Lower leg skin (tissue), 4 donors: ENCODE results near the gene LBHD2. TPM values are rescaled to one million over a fixed set of nuclear protein-coding genes. Genes with fewer than 3 reads are reported as not detected.

Experiments used
- DNase-seq, 2 donors: peaks; one replicate each; pipeline ENCODE4 v3.0.0-alpha.2; 2019; ENCODE audit warnings: low spot score in 2 of 2
- H3K4me3 ChIP-seq: fragments of 200-600 bp; sonication (generic); 2 replicates; pipeline ENCODE4 v1.5.1; 2017; ENCODE audit warnings: mild to moderate bottlenecking, low read depth; ENCODE audit not compliant: poor library complexity, severe bottlenecking
- CTCF ChIP-seq, 3 donors: fragments of 450-650 bp; IDR thresholded peaks; one replicate each; pipeline ENCODE4 v1.5.1; 2016; ENCODE audit warnings: antibody characterized with exemption in 3 of 3, mild to moderate bottlenecking in 3 of 3, moderate library complexity in 2 of 3
- POLR2A ChIP-seq, 2 donors: fragments of 450-650 bp; IDR thresholded peaks; one replicate each; pipeline ENCODE4 v1.6.1; 2016 to 2017; ENCODE audit warnings: antibody characterized with exemption in 2 of 2, mild to moderate bottlenecking in 1 of 2, moderate library complexity in 1 of 2
- WGBS, 2 donors: methylation state at CpG; one replicate each; pipeline ENCODE4 v1.1.5; 2018; 5-methylcytosine and 5-hydroxymethylcytosine counted together
- intact Hi-C: fragments of 100-400 bp; cut with DNase I; formaldehyde crosslinking; loops from one replicate; pipeline ENCODE4 v1.15.0; 2023; ENCODE audit warnings: low total_unique reads
- total RNA-seq, 4 donors: library from RNA; depleted of rRNA; stranded (reverse); fragments of >200 nt; gene quantifications; one replicate each; pipeline ENCODE4 v1.1.0, GENCODE V29; 2016

The LBHD2 gene
- total RNA-seq, 4 donors from 2014 or later: not detected

DNA sequence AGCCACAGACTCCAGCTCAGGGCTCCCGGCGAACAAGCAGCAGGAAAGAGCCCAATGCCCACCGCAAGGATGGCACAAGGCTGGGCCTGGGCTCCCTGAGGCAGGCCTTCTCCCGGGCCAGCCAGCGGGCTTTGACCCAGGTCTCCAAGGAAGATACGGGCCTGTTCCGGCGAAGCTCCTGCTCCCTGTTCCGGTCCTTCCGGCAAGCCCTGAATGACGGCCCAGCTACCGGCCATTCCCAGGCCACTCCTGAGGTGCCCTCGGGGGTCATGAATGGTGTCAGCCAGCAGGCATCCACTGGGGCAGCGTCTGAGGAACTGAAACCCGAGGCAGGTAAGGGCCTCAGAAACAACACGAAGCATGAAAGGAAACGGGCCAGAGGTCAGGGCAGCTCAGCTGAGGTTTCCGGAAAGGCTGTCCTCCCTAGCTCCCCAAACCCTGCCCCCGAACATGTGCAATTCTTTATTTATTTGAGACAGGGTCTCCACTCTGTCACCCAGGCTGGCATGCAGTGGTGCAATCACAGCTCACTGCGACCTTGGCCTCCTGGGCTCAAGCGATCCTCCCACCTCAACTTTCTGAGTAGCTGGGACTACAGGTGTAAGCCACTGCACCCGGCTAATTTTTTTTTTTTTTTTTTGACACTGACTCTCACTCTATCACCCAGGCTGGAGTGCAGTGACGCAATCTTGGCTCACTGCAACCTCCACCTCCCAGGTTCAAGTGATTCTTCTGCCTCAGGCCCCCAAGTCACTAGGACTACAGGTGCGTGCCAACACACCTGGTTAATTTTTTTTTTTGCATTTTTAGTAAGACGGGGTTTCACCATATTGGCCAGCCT, 16.5 kb downstream of the LBHD2 start:
- DNase-seq: no peak
- no peak overlapping the region for H3K4me3 ChIP-seq
- intact Hi-C loops: no loop called here
- TF ChIP-seq CTCF (IDR thresholded peaks at IDR 0.05) (no peak), POLR2A (IDR thresholded peaks at IDR 0.05) (no peak)
- WGBS, 2 donors: 88% methylated on average over 19 to 25 of the region's 25 CpGs

DNA sequence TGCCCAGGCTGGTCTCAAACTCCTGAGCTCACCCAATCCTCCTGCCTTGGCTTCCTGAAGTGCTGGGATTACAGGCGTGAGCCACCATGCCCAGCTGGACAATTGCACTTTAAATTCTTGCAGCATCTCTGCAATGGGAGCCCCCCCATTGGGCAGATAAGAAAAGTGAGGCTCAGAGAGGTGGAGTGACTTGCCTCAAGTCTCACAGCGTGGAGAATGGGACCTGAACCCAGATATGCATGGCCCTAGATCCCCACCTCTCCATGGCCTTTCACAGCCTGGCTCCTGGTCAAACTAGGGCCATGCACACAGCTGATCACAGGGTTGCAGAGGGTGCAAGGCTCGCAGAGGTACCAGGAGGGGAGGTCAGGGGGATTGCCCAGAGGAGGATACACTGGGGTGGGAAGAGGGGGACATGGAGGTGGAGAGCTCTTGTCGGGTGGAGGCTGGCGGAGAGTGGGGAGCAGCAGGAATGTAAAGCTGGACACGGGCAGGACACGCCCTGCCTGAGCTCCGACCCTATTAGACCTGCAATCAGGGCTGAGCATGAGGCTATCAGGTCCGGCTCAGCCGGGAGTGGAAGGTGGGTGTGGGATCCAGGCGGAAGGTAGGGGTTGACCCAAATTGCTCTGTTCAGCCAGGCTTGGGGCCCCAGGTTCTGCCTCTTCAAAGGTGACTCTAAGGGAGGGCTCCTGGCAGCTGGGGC, 17.4 kb downstream of the LBHD2 start:
- TF ChIP-seq POLR2A (IDR thresholded peaks at IDR 0.05) (no peak), CTCF (IDR thresholded peaks at IDR 0.05) (no peak)
- no peak for DNase-seq
- WGBS, 2 donors: 90 to 93% methylated on average over 11 of the region's 11 CpGs
- H3K4me3 ChIP-seq: no peak overlapping the region
- intact Hi-C loops: no loop called here

GRCh38 chr14:103101963-103102688, 18.1 kb downstream of the LBHD2 start:
- intact Hi-C loops: no loop called here
- 30 to 55% methylated on average over 45 to 64 of the region's 85 CpGs for WGBS, 2 donors
- no peak for TF ChIP-seq CTCF (IDR thresholded peaks at IDR 0.05)
- TF ChIP-seq POLR2A (IDR thresholded peaks at IDR 0.05): no peak
- DNase-seq: no peak
- H3K4me3 ChIP-seq: no peak overlapping the region

DNA sequence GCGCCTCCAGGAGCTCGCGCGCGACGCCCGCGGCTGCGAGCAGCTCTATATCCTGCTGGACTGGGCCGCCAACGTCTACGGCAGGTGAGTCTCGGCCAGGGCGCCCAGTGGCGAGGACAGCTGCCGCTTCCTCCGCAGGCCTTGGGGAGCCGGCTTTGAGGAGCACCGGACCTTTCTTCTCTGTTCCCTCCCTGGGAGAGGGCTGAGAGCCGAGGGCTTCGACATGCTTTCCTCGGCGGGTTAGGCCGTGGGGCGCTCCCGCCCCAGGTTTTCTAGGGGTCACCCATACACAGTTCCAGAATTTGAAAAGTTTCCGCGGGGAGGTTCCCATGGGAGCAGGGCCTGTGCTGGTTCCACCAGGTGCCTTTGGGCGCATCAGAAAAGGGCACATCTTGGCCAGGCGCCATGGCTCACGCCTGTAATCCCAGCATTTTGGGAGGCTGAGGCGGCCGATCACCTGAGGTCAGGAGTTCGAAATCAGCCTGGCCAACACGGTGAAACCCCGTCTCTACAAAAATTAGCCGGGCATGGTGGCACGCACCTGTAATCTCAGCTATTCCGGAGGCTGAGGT, 18.8 kb downstream of the LBHD2 start:
- intact Hi-C loops: no loop called here
- WGBS, 2 donors: 52 to 71% methylated on average over 11 to 20 of the region's 39 CpGs
- no peak overlapping the region for H3K4me3 ChIP-seq
- TF ChIP-seq CTCF (IDR thresholded peaks at IDR 0.05) (no peak), POLR2A (IDR thresholded peaks at IDR 0.05) (no peak)
- no peak for DNase-seq

DNA sequence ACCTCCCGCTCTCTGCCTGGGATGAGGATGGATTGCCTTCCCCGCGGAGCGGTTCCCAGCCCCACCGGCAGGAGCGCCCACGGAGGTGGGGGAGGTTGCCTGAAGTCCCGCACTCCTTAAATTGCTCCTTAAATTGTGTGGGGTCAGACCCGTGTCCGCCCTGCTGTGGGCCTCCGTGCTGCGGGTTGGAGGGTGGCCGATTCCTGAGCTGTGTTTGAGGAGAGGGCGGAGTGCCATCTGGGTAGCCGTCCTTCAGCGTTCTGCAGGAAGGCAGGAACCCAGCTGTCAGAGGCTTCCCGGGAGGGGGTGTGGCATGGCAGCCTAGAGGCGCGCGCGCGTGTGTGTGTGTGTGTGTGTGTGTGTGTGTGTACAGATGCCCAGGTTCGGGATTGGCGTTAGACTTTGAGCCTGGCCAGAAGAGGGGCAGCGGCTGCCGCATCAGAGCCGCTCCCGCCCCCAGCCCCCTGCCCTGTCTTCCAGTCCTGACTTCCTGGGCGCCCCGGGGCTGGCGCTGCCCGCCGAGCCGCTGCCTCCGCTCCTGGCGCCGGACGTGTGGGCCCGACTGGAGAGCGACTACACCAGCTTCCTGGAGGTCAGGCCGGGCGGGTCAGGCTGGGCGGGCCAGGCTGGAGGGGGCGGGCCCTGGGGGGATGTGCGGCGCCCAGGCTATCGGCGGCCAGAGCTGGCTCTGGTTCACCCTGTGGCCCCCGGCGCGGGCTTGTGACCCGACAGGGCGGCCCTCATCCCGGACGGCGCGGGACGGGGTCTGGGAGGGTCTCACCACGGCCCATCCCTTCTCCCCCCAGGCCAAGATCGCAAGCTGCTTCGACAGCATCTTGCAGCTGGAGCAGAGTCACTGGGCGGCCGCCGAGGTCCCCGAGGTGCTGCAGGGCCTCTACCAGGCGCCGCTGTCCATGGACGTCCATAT, 19.7 kb downstream of the LBHD2 start:
- intact Hi-C loops: no loop called here
- no peak overlapping the region for H3K4me3 ChIP-seq
- 5% methylated on average over 24 to 25 of the region's 68 CpGs for WGBS, 2 donors
- no peak for DNase-seq
- peak in 1 of 3 donors; percentile 74 for TF ChIP-seq CTCF (IDR thresholded peaks at IDR 0.05)
- TF ChIP-seq POLR2A (IDR thresholded peaks at IDR 0.05): no peak
